HepG2 (cell line): ENCODE measurements around the gene KIAA0930. TPM values are rescaled to one million over a fixed set of nuclear protein-coding genes. Genes with fewer than 3 reads are reported as not detected.

Source experiments
- ATAC-seq: fragments of 200-7000 bp; cut with Tn5 transposase; 3 replicates; pipeline ENCODE4 v1.9.1; 2020; ENCODE audit warnings: mild to moderate bottlenecking, moderate library complexity
- BruUV-seq: library from RNA; stranded (reverse); fragments of 400-500 nt; replicated peaks from 2 replicates; lab custom pipeline; 2021; lab: Mats Ljungman, UMichigan
- CTCF ChIA-PET: fragments of 300-600 bp; formaldehyde crosslinking; extraction: SDS; loops from one replicate; lab custom pipeline; 2021; ENCODE audit warnings: low total read pairs, inconsistent platforms, low intra/inter-chr PET ratio; lab: Yijun Ruan, JAX
- POLR2A ChIA-PET: fragments of 350-600 bp; sonication (Branson Sonifier 250); formaldehyde crosslinking; loops from one replicate; lab custom pipeline; 2020; ENCODE audit warnings: antibody characterized with exemption, inconsistent platforms; lab: Yijun Ruan, JAX
- DNase-seq: peaks from one replicate; pipeline ENCODE4 v3.0.0-alpha.2; 2015; ENCODE audit warnings: low spot score
- FAIRE-seq: peaks from 3 replicates; lab custom pipeline; 2011; peaks lifted over from hg19 to GRCh38; lab: Jason Lieb, UNC
- H2AFZ ChIP-seq: one replicate; pipeline ENCODE4 v1.6.1; 2011; ENCODE audit warnings: low read length, inconsistent platforms
- H3K27ac ChIP-seq: fragments of 300-600 bp; 3 replicates; pipeline ENCODE4 v1.8.0; 2011; ENCODE audit warnings: mixed run types, mild to moderate bottlenecking, mixed read lengths, low read length, inconsistent platforms; ENCODE audit not compliant: insufficient read depth; ENCODE audit errors: extremely low read length
- H3K27me3 ChIP-seq, 2 experiments: fragments of 200-600 bp in 1 of 2; 2 replicates in 1 of 2; 3 replicates in 1 of 2; pipeline versions ENCODE4 v1.6.0 to v1.8.0; 2011; ENCODE audit warnings: low read length in 2 of 2, mild to moderate bottlenecking in 2 of 2, moderate library complexity in 2 of 2, inconsistent platforms in 1 of 2; ENCODE audit not compliant: insufficient read depth in 2 of 2, control insufficient read depth in 1 of 2
- H3K36me3 ChIP-seq, 2 experiments: fragments of 200-600 bp in 1 of 2; replicated peaks in 1 of 2; 2 replicates in 1 of 2; 3 replicates in 1 of 2; pipeline versions ENCODE4 v1.5.1 to v1.8.0; 2011; ENCODE audit warnings: low read length in 2 of 2, inconsistent platforms in 1 of 2; ENCODE audit not compliant: insufficient read depth in 2 of 2, control insufficient read depth in 1 of 2
- H3K4me1 ChIP-seq: 2 replicates; pipeline ENCODE4 v1.5.1; 2012; ENCODE audit warnings: low read length, inconsistent platforms; ENCODE audit not compliant: insufficient read depth
- H3K4me2 ChIP-seq: 2 replicates; pipeline ENCODE4 v1.6.0; 2011; ENCODE audit warnings: low read depth, low read length, inconsistent platforms
- H3K4me3 ChIP-seq, 3 experiments: fragments of 200-600 bp in 1 of 3; sonication (generic), shearing (Covaris generic) in 1 of 3; replicated peaks in 1 of 3; 2 replicates each; pipeline ENCODE4 v1.5.1; 2011 to 2016; ENCODE audit warnings: low read length in 3 of 3, inconsistent platforms in 2 of 3, low read depth in 2 of 3, mild to moderate bottlenecking in 2 of 3, control low read depth in 1 of 3, mixed read lengths in 1 of 3; ENCODE audit not compliant: insufficient read depth in 1 of 3
- H3K79me2 ChIP-seq: one replicate; pipeline ENCODE4 v1.6.1; 2011; ENCODE audit warnings: low read length, inconsistent platforms; ENCODE audit not compliant: insufficient read depth
- H3K9ac ChIP-seq: 2 replicates; pipeline ENCODE4 v1.6.0; 2011; ENCODE audit warnings: mild to moderate bottlenecking, low read depth, low read length, inconsistent platforms; ENCODE audit not compliant: insufficient read depth
- H3K9me3 ChIP-seq: 2 replicates; pipeline ENCODE4 v1.5.1; 2012; ENCODE audit warnings: mild to moderate bottlenecking, low read length
- H4K20me1 ChIP-seq: 2 replicates; pipeline ENCODE4 v1.6.0; 2011; ENCODE audit warnings: inconsistent platforms, mild to moderate bottlenecking, low read length, moderate library complexity; ENCODE audit not compliant: insufficient read depth
- HNRNPLL ChIP-seq: fragments of 200-400 bp; formaldehyde crosslinking; IDR thresholded peaks from 2 replicates; pipeline ENCODE4 v1.6.1; 2017; ENCODE audit warnings: mild to moderate bottlenecking, low read depth, low read length; ENCODE audit not compliant: poor library complexity, severe bottlenecking
- MAZ ChIP-seq, 2 experiments: sonication (generic) in 1 of 2; formaldehyde crosslinking in 1 of 2; IDR thresholded peaks; 2 replicates each; pipeline versions ENCODE4 v1.5.0 to v1.6.1; 2012 to 2020; ENCODE audit warnings: low read depth in 2 of 2, mild to moderate bottlenecking in 2 of 2, borderline replicate concordance in 1 of 2, improper control_type of control experiment in 1 of 2, low read length in 1 of 2, missing genetic modification reagents in 1 of 2, moderate library complexity in 1 of 2
- NFIC ChIP-seq: IDR thresholded peaks from 2 replicates; pipeline ENCODE4 v1.6.1; 2012; ENCODE audit warnings: mild to moderate bottlenecking, low read length, inconsistent platforms
- PCBP1 ChIP-seq: fragments of 200-400 bp; formaldehyde crosslinking; IDR thresholded peaks from 2 replicates; pipeline ENCODE4 v1.6.1; 2017; ENCODE audit warnings: mild to moderate bottlenecking, low read depth, low read length, borderline replicate concordance
- PHF20 ChIP-seq: sonication (generic); formaldehyde crosslinking; IDR thresholded peaks from 2 replicates; pipeline ENCODE4 v1.5.0; 2020; ENCODE audit warnings: mild to moderate bottlenecking, missing genetic modification reagents
- POGZ ChIP-seq: sonication (generic); formaldehyde crosslinking; IDR thresholded peaks from 2 replicates; pipeline ENCODE4 v1.4.0; 2020; ENCODE audit warnings: mild to moderate bottlenecking, missing genetic modification reagents
- RAD21 ChIP-seq: fragments of 450-650 bp; formaldehyde crosslinking; IDR thresholded peaks from 2 replicates; pipeline ENCODE4 v1.5.0; 2020; ENCODE audit warnings: mild to moderate bottlenecking
- RBM39 ChIP-seq: fragments of 200-400 bp; formaldehyde crosslinking; IDR thresholded peaks from one replicate; pipeline ENCODE4 v1.6.1; 2018; ENCODE audit warnings: antibody characterized with exemption, mild to moderate bottlenecking, low read depth, low read length; ENCODE audit not compliant: poor library complexity, severe bottlenecking
- RELA ChIP-seq: sonication (generic); formaldehyde crosslinking; IDR thresholded peaks from 2 replicates; pipeline ENCODE4 v1.4.0; 2020; ENCODE audit warnings: missing genetic modification reagents
- YY1 ChIP-seq: IDR thresholded peaks from 2 replicates; pipeline ENCODE4 v1.6.1; 2011; ENCODE audit warnings: low read length, low read depth, moderate library complexity, mild to moderate bottlenecking; ENCODE audit not compliant: insufficient read depth, insufficient replicate concordance
- ZNF260 ChIP-seq: sonication (generic); formaldehyde crosslinking; IDR thresholded peaks from 2 replicates; pipeline ENCODE4 v1.4.0; 2020; ENCODE audit warnings: missing genetic modification reagents, low read depth, mild to moderate bottlenecking, borderline replicate concordance
- ZNF552 ChIP-seq: sonication (generic); formaldehyde crosslinking; IDR thresholded peaks from 2 replicates; pipeline ENCODE4 v1.9.0; 2022; ENCODE audit warnings: missing genetic modification reagents, mild to moderate bottlenecking, borderline replicate concordance
- ZNF614 ChIP-seq: IDR thresholded peaks from 2 replicates; pipeline ENCODE4 v1.6.1; 2018; ENCODE audit warnings: missing biosample characterization, missing genetic modification reagents, inconsistent platforms, borderline replicate concordance
- ZNF775 ChIP-seq: sonication (generic); formaldehyde crosslinking; IDR thresholded peaks from 2 replicates; pipeline ENCODE4 v1.4.0; 2020; ENCODE audit warnings: missing genetic modification reagents, mild to moderate bottlenecking, moderate library complexity, borderline replicate concordance
- ZSCAN25 ChIP-seq: sonication (generic); formaldehyde crosslinking; IDR thresholded peaks from 2 replicates; pipeline ENCODE4 v1.8.0; 2022; ENCODE audit warnings: mild to moderate bottlenecking, missing genetic modification reagents
- WGBS: methylation state at CpG from one replicate; pipeline ENCODE4 v1.1.6; 2017; ENCODE audit warnings: low lambda C conversion rate; 5-methylcytosine and 5-hydroxymethylcytosine counted together
- in situ Hi-C: cut with HindIII; loops from 2 replicates; pipeline ENCODE4 v1.10.0; 2017; ENCODE audit warnings: low pct_unique_long_range_greater_than_20kb; ENCODE audit not compliant: extremely low pct_ligation_motif_present
- intact Hi-C: fragments of 100-400 bp; cut with micrococcal nuclease; formaldehyde crosslinking; loops from one replicate; pipeline ENCODE4 v1.10.0; 2022; ENCODE audit not compliant: unreplicated experiment
- polyA plus RNA-seq, 8 experiments: library from polyadenylated mRNA; depleted of rRNA in 3 of 8; stranded (reverse) in 7 of 8; unstranded in 1 of 8; fragments of >200 nt; fragmentation: Illumina TruSeq in 4 of 8; extraction: Trizol in 4 of 8; gene quantifications; 2 replicates each; pipeline versions ENCODE4 v1.2.1 to v1.2.3, GENCODE V29; 2011 to 2016; ENCODE audit warnings: low read depth in 4 of 8, missing spikeins in 1 of 8, mixed read lengths in 1 of 8; ENCODE audit not compliant: insufficient read depth in 1 of 8
- total RNA-seq, 5 experiments: library from RNA; depleted of rRNA; stranded (reverse); fragments of >200 nt; fragmentation: Illumina TruSeq; extraction: Trizol; gene quantifications; 2 replicates each; pipeline ENCODE4 v1.2.3, GENCODE V29; 2016; ENCODE audit warnings: low read depth in 1 of 5
- TF ChIP-seq, protein P1 (sequence below): sonication (generic); formaldehyde crosslinking; IDR thresholded peaks from 2 replicates; pipeline ENCODE4 v1.4.0; 2020; ENCODE audit warnings: mild to moderate bottlenecking, low read depth, missing genetic modification reagents
- TF ChIP-seq, protein P2 (sequence below): sonication (generic); formaldehyde crosslinking; IDR thresholded peaks from 2 replicates; pipeline ENCODE4 v1.5.1; 2020; ENCODE audit warnings: missing genetic modification reagents, mild to moderate bottlenecking, borderline replicate concordance
- TF ChIP-seq, protein P3 (sequence below): sonication (generic); formaldehyde crosslinking; conservative IDR thresholded peaks from 2 replicates; pipeline ENCODE4 v1.4.0; 2020; ENCODE audit warnings: missing genetic modification reagents
- TF ChIP-seq, protein P4 (sequence below): sonication (generic); formaldehyde crosslinking; IDR thresholded peaks from 2 replicates; pipeline ENCODE4 v1.4.0; 2020; ENCODE audit warnings: mild to moderate bottlenecking, missing genetic modification reagents

KIAA0930 gene
- total and polyA plus RNA-seq, 2 of the 13 experiments (the other 11 are each of a cell fraction or from before 2014, with no cell fraction given) = 27.0 to 38.2 TPM

DNA sequence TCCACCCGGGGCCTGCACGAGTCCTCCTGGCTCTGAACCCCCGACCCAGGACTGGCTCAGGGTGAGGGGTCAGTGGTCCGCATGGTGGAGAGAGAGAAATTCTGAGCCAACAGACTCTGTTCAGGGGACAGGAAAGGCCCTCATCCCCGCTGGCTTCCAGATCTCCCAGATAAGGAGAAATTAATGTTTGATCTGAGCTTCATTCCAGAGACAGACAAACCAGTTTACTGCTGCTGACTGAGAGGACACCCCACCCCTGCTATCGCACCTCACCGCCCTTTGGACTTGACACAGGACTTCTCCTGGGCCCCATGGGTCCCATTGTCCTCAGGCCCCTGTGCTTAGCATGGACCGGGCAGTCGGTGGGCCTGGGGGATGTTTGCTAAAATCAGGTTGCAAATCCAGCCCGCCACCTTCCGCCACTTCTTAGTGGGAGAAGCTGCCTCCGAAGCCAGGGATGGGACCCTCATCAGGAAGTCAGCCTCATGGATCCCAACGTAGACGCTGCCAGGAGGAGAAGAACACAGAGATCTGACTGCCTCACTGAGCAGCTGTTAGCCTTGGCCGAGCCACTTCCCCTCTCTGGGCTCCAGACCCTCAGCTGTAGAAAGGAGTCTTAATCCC lies 32.9 kb upstream of the KIAA0930 start:
- Histone ChIP-seq H3K27me3 (no peaks in the 10 kb centered on the region), H3K4me3 (peak overlapping the region; percentile 17 to 64 (median 43); a peak in 4 of 6 replicates), H3K79me2 (peaks cover 16% of the 10 kb centered on the region), H2AFZ (no peak overlapping the region), H4K20me1 (no peaks in the 10 kb centered on the region), H3K4me2 (peak overlapping the region; percentile 82), H3K4me1 (peaks cover 87% of the 10 kb centered on the region), H3K9me3 (no peaks in the 10 kb centered on the region), H3K9ac (peak overlapping the region; percentile 86), H3K36me3 (no peaks in the 10 kb centered on the region), H3K27ac (peak overlapping the region; percentile 98)
- in situ Hi-C loops (loop anchor here (5.0 kb wide), 1 partner anchor 34 kb away; the partner anchor contains the start of gene FAM118A), intact Hi-C loops (no loop called here)
- ChIA-PET POLR2A (interaction anchor here (0.7 to 4.5 kb wide), 25 partner anchors 9 to 260 kb away, joined by 3 to 73 read pairs (median 6); partner anchors contain the start of genes FAM118A, NUP50 and UPK3A), CTCF (no interaction called here)
- peak; percentile 98 for DNase-seq
- BruUV-seq = no TSS peak
- FAIRE-seq = peak; percentile 98
- 3% methylated on average over 5 of the region's 15 CpGs for WGBS
- peak; percentile 87 for ATAC-seq
- TF ChIP-seq HNRNPLL = no peak
- TF ChIP-seq MAZ (IDR thresholded peaks at IDR 0.05; ENCODE audit: borderline replicate concordance, low read depth, low read length) = peak; percentile 85
- TF ChIP-seq MAZ (CRISPR knock-in tag; IDR thresholded peaks at IDR 0.05; ENCODE audit: low read depth) = peak; percentile 69; the same call in 1 of the 2 replicates
- TF ChIP-seq RELA (CRISPR knock-in tag) = no peak
- TF ChIP-seq, protein P1, sequence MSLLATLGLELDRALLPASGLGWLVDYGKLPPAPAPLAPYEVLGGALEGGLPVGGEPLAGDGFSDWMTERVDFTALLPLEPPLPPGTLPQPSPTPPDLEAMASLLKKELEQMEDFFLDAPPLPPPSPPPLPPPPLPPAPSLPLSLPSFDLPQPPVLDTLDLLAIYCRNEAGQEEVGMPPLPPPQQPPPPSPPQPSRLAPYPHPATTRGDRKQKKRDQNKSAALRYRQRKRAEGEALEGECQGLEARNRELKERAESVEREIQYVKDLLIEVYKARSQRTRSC = no peak
- no peak for TF ChIP-seq PHF20 (CRISPR knock-in tag)
- TF ChIP-seq PCBP1 = no peak
- peak; percentile 56 for TF ChIP-seq RAD21
- TF ChIP-seq ZNF614 (CRISPR knock-in tag) = peak; percentile 91
- TF ChIP-seq YY1 = peak; percentile 44
- TF ChIP-seq, protein P2, sequence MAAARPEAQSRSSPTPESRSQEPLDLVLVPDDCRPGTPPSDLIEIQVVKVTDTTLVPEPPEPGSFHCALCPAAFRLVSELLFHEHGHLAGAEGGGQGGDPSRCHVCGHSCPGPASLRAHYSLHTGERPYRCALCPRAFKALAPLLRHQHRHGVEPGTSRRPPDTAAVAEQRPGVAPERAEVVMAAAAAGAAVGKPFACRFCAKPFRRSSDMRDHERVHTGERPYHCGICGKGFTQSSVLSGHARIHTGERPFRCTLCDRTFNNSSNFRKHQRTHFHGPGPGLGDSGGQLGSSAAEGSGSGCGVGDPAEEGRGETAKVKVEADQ (CRISPR knock-in tag) = peak; percentile 71; the same call in 1 of the 2 replicates
- no peak for TF ChIP-seq RBM39
- peak; percentile 74 for TF ChIP-seq POGZ (CRISPR knock-in tag)
- TF ChIP-seq, protein P3, sequence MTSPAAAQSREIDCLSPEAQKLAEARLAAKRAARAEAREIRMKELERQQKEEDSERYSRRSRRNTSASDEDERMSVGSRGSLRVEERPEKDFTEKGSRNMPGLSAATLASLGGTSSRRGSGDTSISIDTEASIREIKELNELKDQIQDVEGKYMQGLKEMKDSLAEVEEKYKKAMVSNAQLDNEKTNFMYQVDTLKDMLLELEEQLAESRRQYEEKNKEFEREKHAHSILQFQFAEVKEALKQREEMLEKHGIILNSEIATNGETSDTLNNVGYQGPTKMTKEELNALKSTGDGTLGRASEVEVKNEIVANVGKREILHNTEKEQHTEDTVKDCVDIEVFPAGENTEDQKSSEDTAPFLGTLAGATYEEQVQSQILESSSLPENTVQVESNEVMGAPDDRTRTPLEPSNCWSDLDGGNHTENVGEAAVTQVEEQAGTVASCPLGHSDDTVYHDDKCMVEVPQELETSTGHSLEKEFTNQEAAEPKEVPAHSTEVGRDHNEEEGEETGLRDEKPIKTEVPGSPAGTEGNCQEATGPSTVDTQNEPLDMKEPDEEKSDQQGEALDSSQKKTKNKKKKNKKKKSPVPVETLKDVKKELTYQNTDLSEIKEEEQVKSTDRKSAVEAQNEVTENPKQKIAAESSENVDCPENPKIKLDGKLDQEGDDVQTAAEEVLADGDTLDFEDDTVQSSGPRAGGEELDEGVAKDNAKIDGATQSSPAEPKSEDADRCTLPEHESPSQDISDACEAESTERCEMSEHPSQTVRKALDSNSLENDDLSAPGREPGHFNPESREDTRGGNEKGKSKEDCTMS (CRISPR knock-in tag) = no peak
- TF ChIP-seq NFIC = peak; percentile 73; the same call in 1 of the 2 replicates
- no peak for TF ChIP-seq ZNF260
- TF ChIP-seq, protein P4, sequence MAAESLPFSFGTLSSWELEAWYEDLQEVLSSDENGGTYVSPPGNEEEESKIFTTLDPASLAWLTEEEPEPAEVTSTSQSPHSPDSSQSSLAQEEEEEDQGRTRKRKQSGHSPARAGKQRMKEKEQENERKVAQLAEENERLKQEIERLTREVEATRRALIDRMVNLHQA = no peak
- peak; percentile 98 for TF ChIP-seq ZSCAN25 (CRISPR knock-in tag)
- peak; percentile 55; the same call in 1 of the 2 replicates for TF ChIP-seq ZNF552
- no peak for TF ChIP-seq ZNF775 (CRISPR knock-in tag)
